Urinary bladder (tissue), 4 donors: ENCODE measurements around the gene STPG3. TPM values are rescaled to one million over a fixed set of nuclear protein-coding genes. Genes with fewer than 3 reads are reported as not detected.

Experiments
- DNase-seq: peaks from one replicate; pipeline ENCODE4 v3.0.0-alpha.2; 2015; ENCODE audit errors: extremely low spot score
- H3K27ac ChIP-seq: one replicate; pipeline ENCODE4 v1.5.1; 2013; ENCODE audit warnings: low read depth, mild to moderate bottlenecking, moderate library complexity
- H3K36me3 ChIP-seq: one replicate; pipeline ENCODE4 v1.6.1; 2013; ENCODE audit warnings: mild to moderate bottlenecking, moderate library complexity; ENCODE audit not compliant: insufficient read depth
- H3K4me1 ChIP-seq: one replicate; pipeline ENCODE4 v1.6.1; 2013; ENCODE audit warnings: mild to moderate bottlenecking, moderate library complexity; ENCODE audit not compliant: insufficient read depth
- H3K4me3 ChIP-seq: one replicate; pipeline ENCODE4 v1.5.1; 2013; ENCODE audit warnings: low read depth, low read length
- WGBS: extraction: QIAGEN DNeasy Blood & Tissue Kit; methylation state at CpG from one replicate; pipeline ENCODE4 v1.1.7; 2013; 5-methylcytosine and 5-hydroxymethylcytosine counted together
- polyA plus RNA-seq: library from polyadenylated mRNA; stranded (reverse); fragments of 200-250 nt; gene quantifications from one replicate; pipeline ENCODE4 v1.2.3, GENCODE V29; 2013
- total RNA-seq: library from RNA; depleted of rRNA; stranded (reverse); fragments of >200 nt; gene quantifications from one replicate; pipeline ENCODE4 v1.2.3, GENCODE V29; 2014
- donor health status: healthy with polysubstance abuse.
- donor health status: healthy.

STPG3 gene
- total and polyA plus RNA-seq, 2 donors: not detected

DNA sequence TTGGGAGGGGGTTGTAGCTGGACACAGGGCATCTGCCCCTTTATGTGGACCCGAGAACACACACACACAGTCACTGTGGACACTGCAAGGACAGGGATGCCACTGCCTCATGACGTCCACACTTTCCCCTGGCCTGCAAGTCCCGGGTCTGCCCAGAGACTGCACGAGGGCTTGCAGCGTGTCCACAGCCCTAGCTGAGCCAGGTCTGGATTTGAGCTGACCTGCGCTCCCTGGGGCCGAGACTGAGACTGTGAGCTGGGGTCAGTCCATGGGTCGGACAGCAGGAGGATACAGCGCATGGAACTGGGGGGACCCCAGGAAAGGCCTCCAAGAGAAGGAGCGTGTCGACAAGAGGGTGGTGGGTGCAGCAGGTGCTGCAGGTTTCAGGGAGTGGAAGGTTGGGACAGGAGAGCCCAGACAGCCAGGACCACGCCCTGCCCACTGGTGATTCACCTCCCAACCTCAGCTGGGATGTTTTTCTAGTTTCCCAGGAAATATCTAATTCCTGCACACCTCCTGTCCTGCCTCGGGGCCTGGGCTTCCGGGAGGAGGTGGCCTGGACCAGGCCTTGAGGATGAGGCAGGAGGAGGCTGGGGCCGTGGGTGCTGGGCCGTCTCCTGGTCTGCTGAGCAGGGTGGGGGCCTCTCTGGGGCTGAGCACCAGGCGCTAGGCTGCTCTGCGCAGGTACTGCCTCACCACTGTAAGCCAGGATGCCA, 24.6 kb upstream of the STPG3 start:
- H3K36me3 ChIP-seq: no peaks in the 10 kb centered on the region
- no peak for DNase-seq
- WGBS: 66% methylated on average over 18 of the region's 18 CpGs
- peaks cover 2% of the 10 kb centered on the region for H3K4me1 ChIP-seq
- H3K27ac ChIP-seq: no peak overlapping the region
- H3K4me3 ChIP-seq: no peak overlapping the region

DNA sequence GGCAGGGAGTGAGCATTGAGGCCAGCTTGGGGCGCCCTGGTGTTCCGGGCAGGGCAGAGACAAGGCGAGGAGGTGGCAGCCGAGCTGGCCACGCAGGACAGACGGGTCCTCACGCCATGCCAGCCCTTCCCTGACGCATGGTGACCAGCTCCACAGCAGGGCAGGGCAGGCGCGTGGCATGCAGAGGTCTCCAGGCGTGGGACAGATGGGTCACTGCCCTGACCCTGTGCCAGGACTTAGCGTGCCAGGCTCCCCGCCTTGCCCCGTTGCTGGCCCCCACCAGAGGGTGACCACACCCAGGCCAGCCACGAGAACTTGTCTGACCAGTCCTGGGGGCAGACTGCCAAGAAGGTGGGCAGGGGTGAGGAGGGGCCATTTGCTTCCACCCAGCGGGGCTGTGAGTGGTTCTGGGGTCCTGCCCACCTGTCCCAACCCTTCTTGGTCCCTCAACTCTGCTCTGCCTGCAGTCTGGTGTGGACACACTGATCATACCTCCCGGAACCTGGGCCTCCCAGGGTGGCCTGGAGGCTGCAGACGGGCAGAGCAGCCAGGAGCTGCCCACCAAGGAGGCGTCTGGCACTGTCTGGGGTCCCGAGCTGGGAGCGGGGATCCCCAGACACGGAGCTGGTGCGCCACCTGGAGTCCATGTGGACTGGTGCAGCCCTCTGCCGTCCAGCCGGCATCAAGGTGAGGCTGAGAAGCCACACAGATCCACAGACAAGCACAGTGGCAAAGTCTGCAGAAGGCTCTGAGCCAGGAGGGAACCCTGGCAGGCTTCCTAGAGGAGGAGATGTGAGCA, 23.8 kb upstream of the STPG3 start, which contains the start of gene RNF224:
Gene RNF224 (plus strand): TSS at position 449 of the 799 bp plus-strand sequence. CDS start 834 bp downstream, outside the sequence.
- no peaks in the 10 kb centered on the region for H3K36me3 ChIP-seq
- no peak within 1 kb of the TSS for H3K27ac ChIP-seq
- H3K4me1 ChIP-seq: peaks cover 2% of the 10 kb centered on the region
- WGBS: 35% methylated on average over 25 of the region's 25 CpGs
- no peak within 1 kb of the TSS for H3K4me3 ChIP-seq
- DNase-seq: no peak

DNA sequence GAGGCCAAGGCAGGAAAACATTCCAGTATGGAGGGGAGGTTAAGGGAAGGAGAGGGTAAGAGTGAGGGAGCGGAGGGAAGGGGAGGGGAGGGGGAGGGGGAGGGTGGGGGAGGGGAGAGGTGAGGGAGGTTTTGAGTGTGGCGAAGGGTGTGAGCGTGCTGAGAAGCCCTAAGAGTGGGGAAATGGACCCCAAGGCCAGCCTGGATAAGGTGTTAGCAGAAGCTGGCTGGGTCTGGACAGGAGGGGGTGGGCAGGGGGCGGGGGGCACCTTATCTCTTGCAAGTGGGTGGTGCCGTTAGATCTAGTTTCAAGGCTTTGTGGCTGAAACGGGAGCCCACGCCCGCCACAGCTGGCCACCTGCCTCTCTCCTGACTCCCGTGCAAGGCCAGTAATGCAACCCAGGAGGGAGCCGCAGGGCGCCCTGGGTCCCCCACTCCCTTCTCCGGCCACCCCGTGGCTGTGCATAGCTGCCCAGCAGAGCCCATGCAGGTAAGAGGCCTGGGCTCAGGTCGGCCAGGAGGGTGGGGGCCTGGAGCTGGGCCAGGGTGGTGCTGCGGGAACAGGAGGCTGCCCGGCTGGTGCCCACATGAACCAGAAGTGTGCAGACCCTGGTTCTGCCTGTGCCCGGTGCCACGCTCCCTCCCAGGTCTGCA, 23.1 kb upstream of the STPG3 start:
- Histone ChIP-seq H3K36me3 (no peaks in the 10 kb centered on the region), H3K4me1 (peaks cover 2% of the 10 kb centered on the region), H3K4me3 (no peak overlapping the region), H3K27ac (no peak overlapping the region)
- no peak for DNase-seq
- WGBS: 36% methylated on average over 18 of the region's 18 CpGs

DNA sequence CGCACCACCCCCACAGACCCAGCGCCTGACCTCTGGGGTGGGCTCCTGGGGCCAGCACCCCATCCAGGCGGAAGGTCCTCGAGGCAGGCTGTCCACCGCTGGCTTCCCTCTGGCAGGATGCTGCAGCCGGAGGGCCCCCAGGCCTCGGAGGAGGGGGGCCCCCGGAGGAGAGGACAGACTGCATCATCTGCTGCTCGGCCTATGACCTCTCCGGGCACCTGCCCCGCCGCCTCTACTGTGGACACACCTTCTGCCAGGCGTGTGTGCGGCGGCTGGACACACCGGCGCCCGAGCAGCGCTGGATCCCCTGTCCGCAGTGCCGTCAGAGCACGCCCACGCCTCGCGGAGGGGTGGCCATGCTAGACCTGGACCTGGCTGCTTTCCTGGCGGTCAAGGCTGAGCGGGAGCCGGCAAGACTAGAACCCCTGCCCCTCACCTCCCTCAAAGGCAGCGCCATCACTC, 22.5 kb upstream of the STPG3 start:
- Histone ChIP-seq H3K4me3 (no peak overlapping the region), H3K36me3 (no peaks in the 10 kb centered on the region), H3K27ac (no peak overlapping the region), H3K4me1 (peaks cover 2% of the 10 kb centered on the region)
- DNase-seq: no peak
- WGBS: 71% methylated on average over 29 of the region's 29 CpGs

DNA sequence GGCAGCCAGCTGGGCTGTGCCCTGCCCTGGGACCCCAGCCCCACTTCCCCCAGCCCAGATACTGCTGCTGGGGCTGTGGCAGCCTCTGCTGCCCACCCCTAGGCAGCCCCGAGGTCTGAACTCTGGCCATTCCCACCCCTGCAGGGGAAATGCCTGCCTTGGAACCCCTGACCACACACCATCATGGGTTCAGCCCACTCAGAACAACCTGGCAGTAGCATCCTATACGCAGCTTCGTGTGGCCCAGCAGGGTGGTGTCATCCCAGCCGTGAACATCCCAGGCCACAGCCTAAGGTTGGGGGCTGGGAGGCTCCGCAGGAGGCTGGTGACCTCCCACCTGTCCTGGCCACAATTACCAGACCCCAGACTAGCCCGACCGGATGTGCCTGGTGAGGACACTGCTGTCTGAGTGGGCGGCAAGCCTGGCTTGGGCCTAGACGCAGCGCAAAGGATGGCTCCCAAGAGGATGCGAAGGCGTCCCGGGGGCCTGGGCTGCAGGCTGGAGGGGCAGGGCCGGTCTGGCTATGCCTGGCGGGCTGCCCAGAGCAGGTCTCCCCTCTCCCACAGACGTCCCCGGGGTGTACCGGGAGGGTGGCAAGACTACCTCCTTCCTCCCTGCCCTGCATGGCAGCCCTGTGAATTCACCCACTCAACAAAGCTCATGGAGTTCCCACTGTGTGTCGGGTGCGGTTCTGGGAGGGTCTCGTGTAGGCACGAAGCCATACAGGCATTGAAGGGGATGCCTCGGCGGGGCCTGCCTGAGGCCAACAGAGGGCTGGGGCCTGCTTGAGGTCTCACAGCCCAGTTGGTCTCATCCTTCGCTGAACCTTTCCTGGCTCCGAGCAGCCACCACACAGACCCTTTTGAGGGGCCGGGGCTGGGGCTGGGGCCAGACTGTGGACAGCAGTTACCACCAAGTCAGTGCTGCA, 21.9 kb upstream of the STPG3 start:
- 57% methylated on average over 27 of the region's 27 CpGs for WGBS
- Histone ChIP-seq H3K4me3 (no peak overlapping the region), H3K36me3 (no peaks in the 10 kb centered on the region), H3K4me1 (no peaks in the 10 kb centered on the region), H3K27ac (no peak overlapping the region)
- DNase-seq: no peak

DNA sequence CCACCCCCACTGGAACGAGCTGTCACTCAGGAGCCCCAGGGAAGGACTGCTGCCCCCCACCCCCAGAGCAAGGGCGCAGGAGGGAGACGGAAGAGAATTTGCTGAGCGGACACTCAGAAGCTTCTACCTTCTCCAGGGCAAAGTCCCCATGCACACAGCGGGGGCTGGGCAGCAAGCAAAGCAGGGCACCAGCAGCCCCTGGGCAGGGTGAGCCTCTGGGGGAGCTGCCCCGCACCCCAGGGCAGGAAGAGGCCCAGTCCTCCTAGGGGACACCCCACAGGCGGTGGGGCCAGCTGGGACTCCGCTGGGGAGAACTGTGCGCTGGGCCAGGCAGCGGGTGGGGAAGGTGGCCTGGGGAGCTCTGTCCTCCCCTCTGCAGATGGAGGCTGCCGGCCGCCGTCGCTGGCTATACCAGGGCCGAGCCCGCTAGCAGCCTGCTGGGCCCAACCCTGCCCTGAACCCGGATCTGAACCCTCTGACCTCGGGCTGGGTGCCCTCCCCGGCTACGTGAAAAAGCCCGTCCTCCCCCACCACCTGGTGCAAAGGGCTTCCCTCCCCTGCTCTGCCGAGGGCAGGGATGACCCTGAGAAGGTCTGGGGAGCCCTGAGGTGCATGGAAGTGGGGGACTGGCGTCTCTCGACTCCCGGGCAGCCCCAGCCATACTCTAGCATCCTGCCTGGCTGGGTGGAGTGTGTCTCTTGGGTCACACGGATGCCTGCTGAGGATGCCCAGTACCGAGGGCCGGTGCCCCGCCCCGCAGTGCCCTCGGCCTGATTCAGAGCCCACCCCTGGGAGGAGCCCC, 21.0 kb upstream of the STPG3 start:
- no peak for DNase-seq
- Histone ChIP-seq H3K4me1 (no peaks in the 10 kb centered on the region), H3K36me3 (no peaks in the 10 kb centered on the region), H3K4me3 (no peak overlapping the region), H3K27ac (no peak overlapping the region)
- 60% methylated on average over 31 of the region's 31 CpGs for WGBS

DNA sequence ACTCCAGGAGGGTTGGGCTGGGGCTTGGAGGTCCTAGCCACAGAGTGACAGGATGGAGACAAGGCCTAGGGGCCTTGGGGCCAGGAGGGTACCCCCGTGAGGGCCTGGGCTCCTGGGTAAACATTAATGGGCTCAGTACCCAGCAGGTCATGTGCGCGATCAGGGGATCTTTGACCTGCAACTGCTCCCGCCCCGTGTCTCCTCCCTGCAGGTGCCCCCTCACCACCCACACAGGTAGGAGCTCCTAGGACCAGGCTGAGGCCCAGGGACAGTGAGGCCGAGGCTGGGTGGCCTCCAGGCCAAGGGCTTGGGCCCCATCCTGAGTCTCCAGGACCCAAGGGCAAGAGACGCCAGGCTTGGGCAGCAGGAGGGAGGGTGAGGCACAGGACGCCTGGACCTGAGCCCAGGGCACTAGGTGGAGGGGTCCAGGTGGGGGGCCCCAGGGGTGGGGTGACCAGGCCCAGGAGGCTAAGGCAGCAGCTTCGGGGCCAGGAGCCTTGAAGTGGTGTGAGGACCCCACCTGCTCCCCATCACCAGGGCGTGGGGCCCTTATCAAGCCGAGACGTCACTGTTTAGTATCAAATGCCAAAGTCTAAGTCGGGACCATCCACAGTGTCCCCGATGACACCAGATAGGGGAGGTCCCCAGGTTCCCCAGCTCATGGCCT, 20.2 kb upstream of the STPG3 start, which contains the start of gene SLC34A3:
Gene SLC34A3 (plus strand): TSS at position 197 of the 667 bp plus-strand sequence. CDS start 802 bp downstream, outside the sequence.
- WGBS: 60% methylated on average over 14 of the region's 14 CpGs
- H3K4me1 ChIP-seq: no peaks in the 10 kb centered on the region
- no peaks in the 10 kb centered on the region for H3K36me3 ChIP-seq
- no peak for DNase-seq
- no peak within 1 kb of the TSS for H3K4me3 ChIP-seq
- H3K27ac ChIP-seq: no peak within 1 kb of the TSS

DNA sequence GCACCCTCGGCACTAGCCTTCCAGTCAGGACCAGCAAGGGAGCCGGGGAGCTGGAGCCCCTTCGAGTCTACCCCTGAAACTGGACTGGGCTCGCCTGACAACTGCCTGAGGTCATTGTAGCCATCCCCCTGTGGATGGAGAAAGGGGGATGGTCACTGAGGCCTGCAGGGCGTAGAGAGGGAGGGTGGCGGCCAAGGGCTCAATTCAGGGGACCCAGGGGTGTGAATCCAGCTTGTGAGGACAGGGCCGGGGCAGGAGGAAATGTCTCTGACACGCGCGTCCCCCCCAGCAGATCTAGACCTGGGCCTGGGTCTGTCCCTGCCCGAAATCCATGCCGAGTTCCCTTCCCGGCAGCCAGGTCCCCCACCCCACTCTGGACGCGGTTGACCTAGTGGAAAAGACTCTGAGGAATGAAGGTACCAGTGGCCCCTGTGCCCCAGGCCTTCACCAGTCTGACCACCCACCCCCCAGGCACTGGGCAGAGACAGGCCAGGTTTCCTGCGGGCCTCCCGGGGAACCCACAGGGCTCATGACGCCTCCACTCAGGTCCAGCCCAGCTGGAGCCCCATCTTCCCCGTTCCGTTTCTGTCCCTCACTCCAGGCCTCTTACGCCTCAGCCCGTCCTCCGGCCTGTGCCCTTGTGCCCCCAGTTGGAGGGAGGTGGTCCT, 19.6 kb upstream of the STPG3 start:
- H3K4me1 ChIP-seq: no peaks in the 10 kb centered on the region
- no peak for DNase-seq
- H3K27ac ChIP-seq: no peak overlapping the region
- WGBS: 80% methylated on average over 23 of the region's 23 CpGs
- no peaks in the 10 kb centered on the region for H3K36me3 ChIP-seq
- no peak overlapping the region for H3K4me3 ChIP-seq

DNA sequence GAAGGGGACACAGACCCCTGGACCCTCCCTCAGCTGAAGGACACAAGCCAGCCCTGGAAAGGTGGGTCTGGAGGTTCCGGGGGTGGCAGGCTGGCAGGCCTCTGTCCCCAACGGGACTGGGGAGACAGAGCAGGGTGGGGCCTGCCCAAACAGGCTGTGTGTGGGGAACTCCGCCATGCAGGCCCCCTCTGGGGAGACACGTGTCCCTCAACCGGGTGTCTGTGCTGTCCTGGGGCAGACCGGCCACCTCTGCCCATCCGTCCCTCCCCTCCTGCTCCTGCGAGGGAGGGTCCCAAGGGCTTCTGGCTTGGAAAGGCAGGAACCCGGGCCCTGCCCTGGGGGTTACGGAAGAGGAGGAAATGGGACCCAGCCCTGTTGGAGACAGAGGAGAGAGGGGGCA, 19.0 kb upstream of the STPG3 start:
- no peak for DNase-seq
- WGBS: 73% methylated on average over 10 of the region's 10 CpGs
- Histone ChIP-seq H3K36me3 (no peaks in the 10 kb centered on the region), H3K27ac (no peak overlapping the region), H3K4me1 (no peaks in the 10 kb centered on the region), H3K4me3 (no peak overlapping the region)

DNA sequence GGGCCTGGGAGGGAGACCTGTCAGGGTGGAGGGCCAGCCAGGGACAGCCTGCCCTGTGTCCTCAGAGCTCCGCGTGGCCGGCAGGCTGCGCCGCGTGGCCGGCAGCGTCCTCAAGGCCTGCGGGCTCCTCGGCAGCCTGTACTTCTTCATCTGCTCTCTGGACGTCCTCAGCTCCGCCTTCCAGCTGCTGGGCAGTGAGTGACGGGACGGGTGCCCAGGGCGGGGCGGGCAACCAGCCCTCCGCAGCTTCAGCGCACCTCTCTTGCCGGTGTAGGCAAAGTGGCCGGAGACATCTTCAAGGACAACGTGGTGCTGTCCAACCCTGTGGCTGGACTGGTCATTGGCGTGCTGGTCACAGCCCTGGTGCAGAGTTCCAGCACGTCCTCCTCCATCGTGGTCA, 18.6 kb upstream of the STPG3 start:
- DNase-seq: no peak
- 79% methylated on average over 24 of the region's 24 CpGs for WGBS
- no peaks in the 10 kb centered on the region for H3K4me1 ChIP-seq
- no peaks in the 10 kb centered on the region for H3K36me3 ChIP-seq
- no peak overlapping the region for H3K4me3 ChIP-seq
- H3K27ac ChIP-seq: no peak overlapping the region

DNA sequence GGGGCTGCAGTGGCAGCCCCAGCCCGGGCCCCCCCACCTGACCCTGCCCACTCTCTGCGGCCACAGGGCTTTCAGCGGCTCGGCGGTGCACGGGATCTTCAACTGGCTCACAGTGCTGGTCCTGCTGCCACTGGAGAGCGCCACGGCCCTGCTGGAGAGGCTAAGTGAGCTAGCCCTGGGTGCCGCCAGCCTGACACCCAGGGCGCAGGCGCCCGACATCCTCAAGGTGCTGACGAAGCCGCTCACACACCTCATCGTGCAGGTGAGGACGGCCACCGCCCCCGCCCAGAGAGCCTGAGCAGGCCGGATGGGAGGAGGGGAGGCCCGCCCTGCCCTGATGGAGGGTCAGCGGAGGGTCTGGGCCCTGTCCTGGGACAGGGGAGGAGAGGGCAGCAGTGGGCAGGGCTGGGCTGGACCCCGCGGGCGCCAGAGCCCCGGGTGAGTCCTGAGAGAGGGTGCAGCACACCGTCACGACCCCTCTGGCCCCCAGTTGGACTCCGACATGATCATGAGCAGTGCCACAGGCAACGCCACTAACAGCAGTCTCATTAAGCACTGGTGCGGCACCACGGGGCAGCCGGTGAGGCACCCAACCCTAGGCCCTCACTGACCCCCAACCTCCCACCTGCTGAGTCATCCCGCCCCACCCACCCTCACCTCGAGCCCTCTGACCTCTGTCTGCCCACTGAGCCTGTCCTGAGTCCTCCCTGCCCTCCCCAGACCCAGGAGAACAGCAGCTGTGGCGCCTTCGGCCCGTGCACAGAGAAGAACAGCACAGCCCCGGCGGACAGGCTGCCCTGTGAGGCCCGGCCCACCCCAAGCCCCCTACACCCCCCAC, 17.7 kb upstream of the STPG3 start:
- no peak for DNase-seq
- 78% methylated on average over 40 of the region's 40 CpGs for WGBS
- H3K27ac ChIP-seq: no peak overlapping the region
- no peaks in the 10 kb centered on the region for H3K36me3 ChIP-seq
- no peaks in the 10 kb centered on the region for H3K4me1 ChIP-seq
- no peak overlapping the region for H3K4me3 ChIP-seq
